GM06990 (cell line): ENCODE measurements around the gene FBXW8.

Experiments
- DNase-seq: peaks from one replicate; pipeline ENCODE4 v3.0.0-alpha.2; 2011; ENCODE audit not compliant: insufficient read length; ENCODE audit errors: extremely low read depth
- H3K27me3 ChIP-seq: replicated peaks from 2 replicates; pipeline ENCODE4 v1.6.0; 2011; ENCODE audit warnings: low read length; ENCODE audit not compliant: control insufficient read depth, insufficient read depth
- H3K36me3 ChIP-seq: 2 replicates; pipeline ENCODE4 v1.5.1; 2011; ENCODE audit warnings: low read length; ENCODE audit not compliant: control insufficient read depth, insufficient read depth
- H3K4me3 ChIP-seq: replicated peaks from 2 replicates; pipeline ENCODE4 v1.5.1; 2011; ENCODE audit warnings: low read depth, mild to moderate bottlenecking, control low read depth, low read length
- CTCF ChIP-seq: IDR thresholded peaks from 2 replicates; pipeline ENCODE4 v1.5.1; 2011; ENCODE audit warnings: low read length, control low read depth, mild to moderate bottlenecking, inconsistent platforms; ENCODE audit not compliant: insufficient read depth, poor library complexity, severe bottlenecking

Gene FBXW8

GRCh38 chr12:117032593-117033381, 122.0 kb downstream of the FBXW8 start:
- TF ChIP-seq CTCF, result no peak
- DNase-seq, result no peak
- no peaks in the 10 kb centered on the region for H3K27me3 ChIP-seq
- H3K36me3 ChIP-seq, result peaks cover 6% of the 10 kb centered on the region
- no peak overlapping the region for H3K4me3 ChIP-seq

- no peaks in the 10 kb centered on the region for H3K27me3 ChIP-seq
- DNase-seq, result no peak
- H3K36me3 ChIP-seq, result no peaks in the 10 kb centered on the region; the same call in 1 of the 2 replicates
- H3K4me3 ChIP-seq, result no peak overlapping the region
- TF ChIP-seq CTCF, result no peak
Observed at GRCh38 chr12:117033382-117034221, 122.9 kb downstream of the FBXW8 start.

- Histone ChIP-seq H3K27me3 (no peaks in the 10 kb centered on the region), H3K36me3 (no peaks in the 10 kb centered on the region; the same call in 1 of the 2 replicates), H3K4me3 (no peak overlapping the region)
- no peak for DNase-seq
- no peak for TF ChIP-seq CTCF
Observed at GRCh38 chr12:117034249-117034648, 123.5 kb downstream of the FBXW8 start.

- TF ChIP-seq CTCF, result no peak
- Histone ChIP-seq H3K36me3 (no peaks in the 10 kb centered on the region; the same call in 1 of the 2 replicates), H3K4me3 (no peak overlapping the region), H3K27me3 (no peaks in the 10 kb centered on the region)
- no peak for DNase-seq
Observed at GRCh38 chr12:117034701-117035151, 124.0 kb downstream of the FBXW8 start.

- H3K4me3 ChIP-seq, result no peak overlapping the region
- H3K27me3 ChIP-seq, result no peaks in the 10 kb centered on the region
- DNase-seq, result no peak
- no peaks in the 10 kb centered on the region; the same call in 1 of the 2 replicates for H3K36me3 ChIP-seq
- no peak for TF ChIP-seq CTCF
Observed at GRCh38 chr12:117035287-117035686, 124.5 kb downstream of the FBXW8 start.
